ENCODE results near the gene PIAS2.

PIAS2 gene

DNA sequence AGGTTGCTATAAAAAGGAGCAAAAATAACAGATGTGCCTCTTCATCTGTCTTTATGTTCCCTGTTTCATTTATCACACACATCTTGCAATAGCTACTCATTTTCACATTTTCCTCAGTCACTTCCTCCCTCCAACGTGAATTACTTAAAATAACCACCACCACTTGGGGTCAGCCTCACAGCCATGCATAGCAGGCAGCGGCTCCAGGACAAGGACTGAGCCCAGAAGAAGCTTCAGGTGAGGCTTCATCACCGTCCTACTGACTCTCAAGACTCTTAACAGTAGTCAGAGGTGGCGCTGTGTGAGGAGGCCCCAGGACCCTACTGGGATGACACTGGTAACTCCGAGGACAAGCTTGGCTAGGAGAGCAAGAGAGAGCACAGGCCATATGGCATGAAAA, 144.9 kb downstream of the PIAS2 start:
- FAIRE-seq (no peak), DNase-seq (ENCODE audit: insufficient read length) (no peak)
- TF ChIP-seq POLR2AphosphoS5 (IDR thresholded peaks at IDR 0.05; ENCODE audit: low read depth, low read length) (no peak), TAF1 (IDR thresholded peaks at IDR 0.05; ENCODE audit: borderline replicate concordance, low read depth, low read length) (no peak), POLR2A (IDR thresholded peaks at IDR 0.05; ENCODE audit: low read depth, low read length) (no peak)

DNA sequence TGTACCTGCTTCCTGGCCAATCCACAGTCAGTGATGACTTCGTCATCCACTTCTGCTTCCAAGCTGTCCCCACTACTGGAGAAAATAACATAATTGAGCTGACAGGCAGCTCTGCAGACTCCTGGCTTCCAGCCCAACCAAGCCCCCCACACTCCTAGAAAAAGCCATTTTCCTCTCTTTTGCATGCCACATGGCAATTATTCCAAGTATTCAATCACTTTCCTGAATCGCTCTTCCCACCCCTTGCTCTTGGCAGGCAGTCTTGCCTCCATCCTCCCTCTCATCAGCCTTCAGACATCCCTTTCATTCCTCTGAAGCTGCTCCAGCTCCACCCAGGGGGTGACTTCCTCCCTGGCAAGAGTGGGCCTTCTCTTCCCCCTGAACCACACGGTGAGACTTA, 146.2 kb downstream of the PIAS2 start:
- no peak for FAIRE-seq
- DNase-seq (ENCODE audit: insufficient read length), result no peak
- TF ChIP-seq POLR2A (IDR thresholded peaks at IDR 0.05; ENCODE audit: low read depth, low read length) (no peak), TAF1 (IDR thresholded peaks at IDR 0.05; ENCODE audit: borderline replicate concordance, low read depth, low read length) (no peak)

DNA sequence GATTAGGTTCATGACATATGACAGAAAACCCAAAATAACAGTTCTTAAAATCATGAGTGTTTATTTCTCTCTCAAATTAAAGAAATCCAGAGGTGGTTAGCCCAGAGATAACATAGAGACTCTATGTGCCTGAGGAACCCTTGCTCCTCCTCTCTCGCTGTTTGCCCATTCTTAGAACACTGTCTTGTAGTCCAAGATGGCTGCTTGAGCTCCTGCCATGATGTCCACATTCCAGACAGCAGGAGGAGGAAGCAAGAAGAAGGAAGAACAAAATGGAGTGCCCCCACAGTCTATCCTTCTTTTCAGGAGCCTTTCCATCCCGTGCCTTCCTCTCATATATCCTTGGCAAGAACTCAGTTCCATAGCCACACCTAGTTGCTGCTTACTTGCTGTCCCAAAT, 146.6 kb downstream of the PIAS2 start:
- no peak for TF ChIP-seq POLR2AphosphoS5 (IDR thresholded peaks at IDR 0.05; ENCODE audit: low read depth, low read length)
- no peak for TF ChIP-seq POLR2A (IDR thresholded peaks at IDR 0.05; ENCODE audit: low read depth, low read length)
- TF ChIP-seq TAF1 (IDR thresholded peaks at IDR 0.05; ENCODE audit: borderline replicate concordance, low read depth, low read length), result no peak
- DNase-seq (ENCODE audit: insufficient read length), result no peak
- FAIRE-seq, result no peak

DNA sequence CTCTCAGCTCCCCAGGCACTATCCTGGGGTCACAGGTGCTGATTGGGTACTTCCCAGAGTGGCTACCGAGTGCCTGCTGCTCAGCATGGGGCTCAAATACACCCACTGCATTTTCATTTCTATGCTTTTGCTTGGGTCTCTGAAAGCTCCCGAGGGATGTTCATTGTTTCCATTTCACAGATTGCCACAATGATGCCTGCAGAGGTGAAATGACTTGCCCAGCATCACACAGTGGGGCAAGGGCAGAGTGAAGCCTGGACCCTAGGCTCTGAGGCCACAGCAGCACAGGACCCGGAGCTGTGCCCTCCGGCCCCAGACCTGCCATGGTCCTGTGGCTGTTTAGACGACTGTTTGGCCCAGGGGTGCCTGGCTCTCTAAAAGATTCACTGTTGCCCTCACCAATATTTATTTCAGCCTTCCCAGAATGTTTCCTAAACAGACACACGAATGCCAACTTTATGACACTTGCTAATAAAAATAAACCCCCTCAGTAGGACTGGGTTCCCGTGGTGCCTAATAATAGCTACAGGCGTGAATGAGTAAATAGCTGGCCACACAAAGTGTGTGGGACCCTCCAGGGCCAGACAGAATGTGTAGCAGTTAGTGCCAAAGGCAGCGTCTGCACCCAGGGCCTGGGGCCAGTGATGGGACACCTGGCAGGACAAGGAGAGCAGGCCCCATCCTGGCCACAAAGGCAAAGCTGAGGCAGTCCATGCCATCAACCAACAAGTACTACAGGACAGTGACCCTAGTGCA, 149.0 kb downstream of the PIAS2 start:
- FAIRE-seq (no peak), DNase-seq (ENCODE audit: insufficient read length) (no peak)
- TF ChIP-seq TAF1 (IDR thresholded peaks at IDR 0.05; ENCODE audit: borderline replicate concordance, low read depth, low read length), result no peak
- TF ChIP-seq POLR2AphosphoS5 (IDR thresholded peaks at IDR 0.05; ENCODE audit: low read depth, low read length), result no peak
- no peak for TF ChIP-seq POLR2A (IDR thresholded peaks at IDR 0.05; ENCODE audit: low read depth, low read length)

DNA sequence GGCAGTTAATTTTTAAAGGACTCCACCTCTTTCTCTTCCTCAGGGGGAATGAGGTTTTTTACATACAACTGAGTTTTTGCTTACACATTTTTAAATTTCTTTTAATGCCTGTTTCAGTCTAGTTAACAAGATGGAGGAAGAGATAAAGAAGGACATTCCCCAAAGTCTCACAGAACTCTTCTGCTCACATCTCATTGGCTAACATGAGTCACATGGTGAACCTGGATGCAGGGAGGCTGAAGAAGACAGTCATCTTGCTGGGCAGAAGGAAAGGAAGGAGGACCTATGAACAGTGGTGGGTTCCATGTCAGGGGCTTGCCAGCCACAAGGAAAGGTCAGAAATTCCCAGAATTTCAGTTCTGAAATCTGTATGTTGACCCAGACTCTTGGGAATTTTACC, 150.1 kb downstream of the PIAS2 start:
- FAIRE-seq (no peak), DNase-seq (ENCODE audit: insufficient read length) (no peak)
- TF ChIP-seq POLR2AphosphoS5 (IDR thresholded peaks at IDR 0.05; ENCODE audit: low read depth, low read length) (no peak), POLR2A (IDR thresholded peaks at IDR 0.05; ENCODE audit: low read depth, low read length) (no peak), TAF1 (IDR thresholded peaks at IDR 0.05; ENCODE audit: borderline replicate concordance, low read depth, low read length) (no peak)

DNA sequence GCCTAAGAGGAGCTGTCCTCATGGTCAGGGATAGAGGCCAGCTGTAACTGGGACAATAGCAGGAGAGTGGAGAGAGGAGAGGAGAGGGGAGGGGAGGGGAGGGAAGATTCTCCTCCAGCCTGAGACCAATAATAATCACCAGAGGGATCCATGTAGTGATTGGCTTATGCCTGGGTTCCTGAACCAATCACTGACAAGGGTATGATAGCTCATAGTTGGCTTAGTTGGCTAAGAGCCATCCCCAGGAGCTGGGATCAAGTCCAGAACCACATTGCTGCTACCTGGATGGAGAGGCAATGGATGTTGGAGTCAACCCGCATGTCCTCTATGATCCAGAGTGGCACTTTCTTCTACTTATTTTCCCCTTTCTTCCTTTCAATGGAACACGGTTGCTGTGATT, 152.7 kb downstream of the PIAS2 start:
- TF ChIP-seq TAF1 (IDR thresholded peaks at IDR 0.05; ENCODE audit: borderline replicate concordance, low read depth, low read length), result no peak
- TF ChIP-seq POLR2AphosphoS5 (IDR thresholded peaks at IDR 0.05; ENCODE audit: low read depth, low read length), result no peak
- no peak for TF ChIP-seq POLR2A (IDR thresholded peaks at IDR 0.05; ENCODE audit: low read depth, low read length)
- FAIRE-seq, result no peak
- no peak for DNase-seq (ENCODE audit: insufficient read length)

DNA sequence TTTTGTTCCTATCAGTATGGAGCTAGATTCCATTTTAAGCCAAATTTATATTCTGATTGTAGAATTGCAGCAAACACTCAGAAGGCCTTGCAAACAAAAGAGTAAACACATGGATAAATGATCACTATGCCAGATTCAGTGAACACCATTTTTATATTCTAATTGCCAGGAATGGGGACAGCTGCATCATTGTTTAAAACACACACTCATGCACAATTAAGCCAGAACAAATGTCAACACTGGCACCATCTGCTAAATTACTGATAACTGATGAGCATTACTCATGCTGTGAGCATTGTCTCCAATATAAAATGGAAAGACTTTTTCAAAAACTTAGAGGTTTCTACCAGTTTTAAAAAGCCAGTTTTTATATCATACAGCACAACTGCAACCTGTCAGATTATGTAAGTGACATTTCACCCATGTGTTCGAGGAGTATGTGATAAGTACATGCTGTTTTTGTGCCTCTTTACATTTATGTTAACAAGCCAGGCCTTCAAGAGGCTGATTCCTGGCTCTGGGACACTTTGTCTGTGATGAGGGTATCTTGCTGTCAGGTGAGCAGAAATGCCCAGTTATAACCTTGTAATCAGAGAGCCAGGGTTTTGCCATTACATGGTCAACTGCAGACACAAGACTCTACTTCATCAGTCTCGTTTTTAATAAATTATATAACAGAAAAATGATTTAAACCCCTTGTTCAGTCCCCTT, 156.1 kb downstream of the PIAS2 start:
- DNase-seq (ENCODE audit: insufficient read length), result no peak
- TF ChIP-seq TAF1 (IDR thresholded peaks at IDR 0.05; ENCODE audit: borderline replicate concordance, low read depth, low read length), result no peak
- no peak for FAIRE-seq

DNA sequence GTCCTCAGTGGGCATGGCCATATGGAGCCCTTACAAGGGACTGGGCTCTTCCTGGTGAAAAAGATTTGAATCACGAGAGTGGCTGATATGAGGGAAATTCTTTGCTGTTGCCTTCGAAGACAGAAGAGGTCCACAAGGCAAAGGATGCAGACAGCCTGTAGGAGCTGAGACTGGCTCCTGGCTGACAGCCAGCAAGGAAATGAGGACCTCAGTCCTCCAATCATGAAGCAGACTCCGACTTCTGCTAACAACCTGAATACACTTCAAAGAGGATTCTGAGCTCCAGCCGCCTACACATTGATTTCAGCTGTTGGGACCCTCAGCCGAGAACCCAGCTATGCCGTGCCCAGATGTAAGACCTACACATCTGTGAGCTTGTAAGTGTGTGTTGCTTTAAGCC, 157.4 kb downstream of the PIAS2 start:
- FAIRE-seq, result no peak
- no peak for DNase-seq (ENCODE audit: insufficient read length)
- no peak for TF ChIP-seq TAF1 (IDR thresholded peaks at IDR 0.05; ENCODE audit: borderline replicate concordance, low read depth, low read length)
- TF ChIP-seq POLR2AphosphoS5 (IDR thresholded peaks at IDR 0.05; ENCODE audit: low read depth, low read length), result no peak
- TF ChIP-seq POLR2A (IDR thresholded peaks at IDR 0.05; ENCODE audit: low read depth, low read length), result no peak

DNA sequence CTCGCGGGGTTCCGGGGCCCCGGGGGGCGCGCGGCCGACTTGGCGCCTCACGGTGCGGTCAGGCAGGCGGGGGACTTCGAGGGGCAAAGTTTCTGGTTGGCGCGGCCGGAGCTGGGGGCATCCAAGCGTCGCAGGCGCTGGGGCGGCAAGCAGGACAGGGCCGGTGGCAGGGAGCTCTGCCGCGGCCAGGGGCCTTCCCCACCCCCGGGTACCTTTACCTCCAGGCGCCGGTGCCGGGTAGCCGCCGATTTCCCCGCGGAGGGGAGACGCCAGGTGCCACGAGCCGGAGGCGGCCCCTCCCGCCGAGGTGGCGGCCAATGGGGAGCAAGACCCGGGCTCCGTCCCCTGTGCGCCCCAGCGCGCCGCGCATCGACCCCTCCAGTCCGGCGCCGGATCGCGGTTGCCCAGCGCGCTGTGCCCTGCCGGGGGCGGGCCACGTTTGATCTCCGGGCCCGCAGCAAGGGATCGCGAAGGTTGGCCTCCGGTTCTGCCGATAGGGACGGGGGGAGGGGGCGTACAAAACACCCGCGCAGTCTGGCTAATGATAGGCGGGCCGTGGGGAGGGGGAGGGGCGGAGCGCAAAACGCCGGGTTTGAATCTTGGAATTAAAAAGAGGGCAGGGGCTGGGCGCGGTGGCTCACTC, 160.6 kb downstream of the PIAS2 start, which contains the start of gene ST8SIA5:
ST8SIA5 (minus strand) TSS at position 495 of the 643 bp plus-strand sequence. CDS start 545 bp downstream, outside the sequence.
- peak; percentile 45 for DNase-seq (ENCODE audit: insufficient read length)
- TF ChIP-seq POLR2A (IDR thresholded peaks at IDR 0.05; ENCODE audit: low read depth, low read length) (no peak), TAF1 (IDR thresholded peaks at IDR 0.05; ENCODE audit: borderline replicate concordance, low read depth, low read length) (no peak), POLR2AphosphoS5 (IDR thresholded peaks at IDR 0.05; ENCODE audit: low read depth, low read length) (no peak)
- no peak for FAIRE-seq

DNA sequence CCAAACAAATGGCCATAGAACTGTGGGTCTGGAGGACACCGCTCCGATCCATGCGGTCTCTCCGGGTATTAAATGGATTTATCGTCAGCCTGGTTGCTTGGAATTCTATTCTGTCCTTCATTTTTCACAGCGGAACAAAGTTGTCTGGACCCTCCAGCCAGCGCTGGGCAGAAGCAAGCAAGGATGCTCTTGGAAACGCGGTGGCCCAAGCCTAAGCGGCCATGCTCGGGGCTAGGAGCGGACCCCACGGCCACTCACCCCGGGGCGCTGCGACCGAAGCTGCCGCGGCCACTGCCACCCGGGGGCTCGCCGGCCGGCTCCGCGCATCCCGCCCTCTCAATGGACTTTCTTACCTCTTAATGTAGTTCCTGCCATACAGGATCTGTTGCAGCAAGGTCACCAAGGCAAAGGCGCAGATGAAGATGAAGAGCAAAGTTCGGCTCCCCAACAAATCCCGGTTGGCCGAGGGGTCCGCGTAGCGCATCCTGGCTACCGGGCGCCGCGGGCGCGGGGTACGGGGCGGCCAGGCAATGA, 161.2 kb downstream of the PIAS2 start:
- TF ChIP-seq TAF1 (IDR thresholded peaks at IDR 0.05; ENCODE audit: borderline replicate concordance, low read depth, low read length) (no peak), POLR2AphosphoS5 (IDR thresholded peaks at IDR 0.05; ENCODE audit: low read depth, low read length) (no peak), POLR2A (IDR thresholded peaks at IDR 0.05; ENCODE audit: low read depth, low read length) (no peak)
- DNase-seq (ENCODE audit: insufficient read length) (no peak), FAIRE-seq (no peak)

DNA sequence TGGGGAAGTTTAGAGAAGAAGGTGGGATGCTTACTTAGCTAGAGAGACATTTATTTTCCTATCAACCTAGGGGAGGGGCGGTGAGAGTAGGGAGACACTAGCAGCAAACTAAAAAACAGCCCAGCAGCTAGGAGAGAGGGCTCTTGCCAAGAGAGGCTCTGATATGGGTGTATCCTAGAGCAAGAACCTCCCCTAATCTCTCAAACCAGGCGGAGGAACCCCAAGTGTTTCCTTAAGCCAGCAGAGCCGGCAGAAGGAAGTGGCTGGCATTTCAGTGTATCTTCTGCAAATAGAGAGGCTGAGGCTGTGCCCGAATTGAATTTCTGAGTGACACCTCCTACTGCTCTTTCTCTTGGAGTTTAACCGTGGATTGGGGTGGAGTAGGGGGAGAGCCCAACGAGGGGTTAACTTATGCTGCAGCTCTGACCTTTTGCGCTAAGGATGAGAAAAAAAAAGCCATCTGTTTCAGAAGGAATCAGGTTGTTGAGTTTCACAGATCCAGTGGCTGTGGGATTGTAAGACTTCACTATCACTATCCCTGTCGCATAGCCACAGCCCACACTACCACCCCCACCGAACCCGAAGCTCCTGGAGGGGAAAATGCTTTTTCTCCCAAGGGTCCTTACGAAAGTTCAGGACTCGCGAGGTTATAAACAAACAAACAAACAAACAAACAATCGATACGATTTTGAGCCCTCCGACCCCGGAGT, 161.8 kb downstream of the PIAS2 start:
- FAIRE-seq, result no peak
- no peak for TF ChIP-seq POLR2A (IDR thresholded peaks at IDR 0.05; ENCODE audit: low read depth, low read length)
- TF ChIP-seq POLR2AphosphoS5 (IDR thresholded peaks at IDR 0.05; ENCODE audit: low read depth, low read length), result no peak
- TF ChIP-seq TAF1 (IDR thresholded peaks at IDR 0.05; ENCODE audit: borderline replicate concordance, low read depth, low read length), result no peak
- DNase-seq (ENCODE audit: insufficient read length), result no peak

Measured in GM12892 (cell line).